B cell (primary cell): ENCODE results near the gene ANTXR1. TPM values are rescaled to one million over a fixed set of nuclear protein-coding genes. Genes with fewer than 3 reads are reported as not detected.

Source experiments
- ATAC-seq: fragments of 200-7000 bp; cut with Tn5 transposase; one replicate; pipeline ENCODE4 v1.10.0; 2021; ENCODE audit warnings: low read depth, mild to moderate bottlenecking, moderate number of reproducible peaks, moderate library complexity
- CTCF ChIA-PET: fragments of 350-600 bp; sonication (Branson Sonifier 250); formaldehyde crosslinking; loops from one replicate; lab custom pipeline; 2021; ENCODE audit warnings: antibody characterized with exemption, inconsistent platforms; lab: Charles Lee
- POLR2A ChIA-PET: fragments of 350-600 bp; sonication (Branson Sonifier 250); formaldehyde crosslinking; loops from one replicate; lab custom pipeline; 2021; ENCODE audit warnings: antibody characterized with exemption; lab: Charles Lee
- DNase-seq: peaks from one replicate; pipeline ENCODE4 v3.0.0; 2013
- H2AFZ ChIP-seq: 2 replicates; pipeline ENCODE4 v1.6.1; 2012; ENCODE audit warnings: mild to moderate bottlenecking, low read depth, low read length; ENCODE audit not compliant: insufficient read depth, poor library complexity, severe bottlenecking
- H3K27ac ChIP-seq, 2 donors: 1 replicate in 1 of 2; 2 replicates in 1 of 2; pipeline ENCODE4 v1.5.1; 2012 to 2013; ENCODE audit warnings: low read length in 2 of 2, mild to moderate bottlenecking in 2 of 2, moderate library complexity in 1 of 2
- H3K27me3 ChIP-seq, 4 experiments: fragments of 200-600 bp in 1 of 4; sonication (generic) in 1 of 4; replicated peaks in 1 of 4; 1 replicate in 2 of 4; 2 replicates in 2 of 4; pipeline versions ENCODE4 v1.6.1 to v1.7.0; 2013 to 2016; ENCODE audit warnings: low read length in 3 of 4, mild to moderate bottlenecking in 2 of 4, mixed read lengths in 1 of 4, moderate library complexity in 1 of 4; ENCODE audit not compliant: insufficient read depth in 4 of 4, control insufficient read depth in 3 of 4; ENCODE audit errors: control extremely low read depth in 1 of 4
- H3K36me3 ChIP-seq, 2 experiments: replicated peaks in 1 of 2; 1 replicate in 1 of 2; 2 replicates in 1 of 2; pipeline versions ENCODE4 v1.6.1 to v1.7.1; 2013; ENCODE audit warnings: low read length in 1 of 2; ENCODE audit not compliant: insufficient read depth in 2 of 2, control insufficient read depth in 1 of 2; ENCODE audit errors: control extremely low read depth in 1 of 2, extremely low read depth in 1 of 2
- H3K4me1 ChIP-seq, 2 donors: fragments of 200-600 bp in 1 of 2; sonication (generic) in 1 of 2; 1 replicate in 1 of 2; 2 replicates in 1 of 2; pipeline versions ENCODE4 v1.5.1 to v1.6.1; 2013 to 2017; ENCODE audit warnings: low read length in 2 of 2; ENCODE audit not compliant: control insufficient read depth in 2 of 2, insufficient read depth in 2 of 2
- H3K4me2 ChIP-seq: replicated peaks from 2 replicates; pipeline ENCODE3; 2012; ENCODE audit warnings: mild to moderate bottlenecking, low read depth, low read length; ENCODE audit not compliant: poor library complexity, severe bottlenecking
- H3K4me3 ChIP-seq, 5 experiments: fragments of 200-600 bp in 1 of 5; sonication (generic) in 1 of 5; 1 replicate in 3 of 5; 2 replicates in 2 of 5; pipeline versions ENCODE4 v1.5.1 to v1.7.0; 2011 to 2016; ENCODE audit warnings: low read length in 4 of 5, mild to moderate bottlenecking in 4 of 5, low read depth in 2 of 5, control low read depth in 1 of 5, moderate library complexity in 1 of 5; ENCODE audit not compliant: insufficient read depth in 1 of 5; ENCODE audit errors: control extremely low read depth in 1 of 5, extremely low read depth in 1 of 5
- H3K79me2 ChIP-seq: fragments of 200-600 bp; sonication (generic); one replicate; pipeline ENCODE4 v1.6.0; 2016; ENCODE audit warnings: low read length; ENCODE audit not compliant: control insufficient read depth, insufficient read depth
- H3K9ac ChIP-seq: fragments of 200-600 bp; sonication (generic); 2 replicates; pipeline ENCODE4 v1.6.1; 2017; ENCODE audit warnings: mild to moderate bottlenecking, low read length, moderate library complexity
- H3K9me3 ChIP-seq, 3 donors: one replicate each; pipeline versions ENCODE4 v1.6.1 to v1.7.1; 2013; ENCODE audit warnings: low read length in 2 of 3; ENCODE audit not compliant: control insufficient read depth in 2 of 3, insufficient read depth in 1 of 3; ENCODE audit errors: control extremely low read depth in 1 of 3
- H4K20me1 ChIP-seq: 2 replicates; pipeline ENCODE4 v1.6.0; 2012; ENCODE audit warnings: mild to moderate bottlenecking, low read length; ENCODE audit not compliant: insufficient read depth, control insufficient read depth, poor library complexity, severe bottlenecking
- H3K27ac Mint-ChIP-seq: one replicate; pipeline ENCODE4 v1.8.0; 2021; ENCODE audit warnings: mixed read lengths
- H3K27me3 Mint-ChIP-seq: one replicate; pipeline ENCODE4 v1.8.0; 2021; ENCODE audit warnings: mixed read lengths
- H3K4me1 Mint-ChIP-seq: one replicate; pipeline ENCODE4 v1.8.0; 2021; ENCODE audit warnings: mixed read lengths
- H3K4me3 Mint-ChIP-seq: one replicate; pipeline ENCODE4 v1.8.0; 2021; ENCODE audit warnings: mixed read lengths
- H3K9me3 Mint-ChIP-seq: one replicate; pipeline ENCODE4 v1.8.0; 2022; ENCODE audit warnings: mixed read lengths; ENCODE audit not compliant: insufficient read depth
- CTCF ChIP-seq: fragments of 200-600 bp; IDR thresholded peaks from one replicate; pipeline ENCODE4 v1.8.0; 2022; ENCODE audit warnings: antibody characterized with exemption, mild to moderate bottlenecking
- EZH2 ChIP-seq: IDR thresholded peaks from 2 replicates; pipeline ENCODE4 v1.6.1; 2012; ENCODE audit warnings: borderline replicate concordance, low read depth, mild to moderate bottlenecking, moderate library complexity, low read length; ENCODE audit not compliant: insufficient read depth, poor library complexity, severe bottlenecking
- WGBS: methylation state at CpG from one replicate; pipeline ENCODE4 v1.1.5; 2013; ENCODE audit warnings: missing lambda C conversion rate; ENCODE audit not compliant: insufficient coverage; 5-methylcytosine and 5-hydroxymethylcytosine counted together
- intact Hi-C: fragments of 100-400 bp; cut with micrococcal nuclease; formaldehyde crosslinking; loops from one replicate; pipeline ENCODE4 v1.10.0; 2022
- polyA plus RNA-seq: library from polyadenylated mRNA; depleted of rRNA; stranded (reverse); fragments of >200 nt; gene quantifications from 2 replicates; pipeline ENCODE4 v1.2.3, GENCODE V29; 2012
- total RNA-seq, 2 donors: library from RNA; stranded (reverse); fragments of 120-200 nt in 1 of 2; gene quantifications; 1 replicate in 1 of 2; 2 replicates in 1 of 2; pipeline versions ENCODE4 v1.2.3 to v1.2.4, GENCODE V29; 2013 to 2022

Gene ANTXR1
- total and polyA plus RNA-seq, 2 donors (not counting 1 experiment from before 2014, with no cell fraction given): not detected

GRCh38 chr2:69248232-69248631 lies 235.3 kb downstream of the ANTXR1 start:
- TF ChIP-seq EZH2 (no peak), CTCF (no peak)
- CTCF ChIA-PET: no interaction called here
- Histone ChIP-seq H3K27ac (no peak overlapping the region), H3K79me2 (no peaks in the 10 kb centered on the region), H3K36me3 (no peaks in the 10 kb centered on the region), H3K4me1 (no peaks in the 10 kb centered on the region), H3K4me3 (no peak overlapping the region), H3K27me3 (peaks cover 0 to 7% (median 2%) of the 10 kb centered on the region in 4 experiments), H2AFZ (no peak overlapping the region), H3K9ac (no peak overlapping the region), H3K9me3 (peaks cover 0 to 3% (median 0%) of the 10 kb centered on the region in 3 donors), H4K20me1 (no peaks in the 10 kb centered on the region), H3K4me2 (no peak overlapping the region)
- intact Hi-C loops: no loop called here
- no peak for DNase-seq
- Mint-ChIP-seq H3K4me3 (no peak overlapping the region), H3K4me1 (no peaks in the 10 kb centered on the region), H3K27me3 (peaks cover 26% of the 10 kb centered on the region), H3K27ac (no peak overlapping the region), H3K9me3 (no peaks in the 10 kb centered on the region)
- no CpG with 5 or more reads among the region's 4 CpGs for WGBS
- POLR2A ChIA-PET: interaction anchor here (0.6 kb wide), 1 partner anchor 85 kb away, joined by 3 read pairs; no protein-coding TSS in a partner anchor
- ATAC-seq: no peak

GRCh38 chr2:69250981-69251380 lies 238.0 kb downstream of the ANTXR1 start:
- Mint-ChIP-seq H3K4me1 (no peaks in the 10 kb centered on the region), H3K27ac (no peak overlapping the region), H3K4me3 (no peak overlapping the region), H3K27me3 (peaks cover 27% of the 10 kb centered on the region), H3K9me3 (no peaks in the 10 kb centered on the region)
- Histone ChIP-seq H3K9ac (no peak overlapping the region), H3K27me3 (peaks cover 0 to 7% (median 2%) of the 10 kb centered on the region in 4 experiments), H4K20me1 (no peaks in the 10 kb centered on the region), H3K4me2 (no peak overlapping the region), H3K9me3 (peaks cover 0 to 3% (median 0%) of the 10 kb centered on the region in 3 donors), H3K27ac (no peak overlapping the region), H3K79me2 (no peaks in the 10 kb centered on the region), H3K4me1 (no peaks in the 10 kb centered on the region), H2AFZ (no peak overlapping the region), H3K4me3 (no peak overlapping the region), H3K36me3 (no peaks in the 10 kb centered on the region)
- DNase-seq: no peak
- ChIA-PET CTCF (no interaction called here), POLR2A (no interaction called here)
- TF ChIP-seq CTCF: no peak
- no peak for TF ChIP-seq EZH2
- ATAC-seq: no peak
- intact Hi-C loops: no loop called here
- no CpG with 5 or more reads among the region's 1 CpG for WGBS
